PC-9 (cell line): ENCODE data around the gene IQGAP3. TPM values are rescaled to one million over a fixed set of nuclear protein-coding genes. Genes with fewer than 3 reads are reported as not detected.

Experiments used
- BruUV-seq: library from RNA; stranded (reverse); fragments of 400-500 nt; replicated peaks from 2 replicates; lab custom pipeline; 2021; lab: Mats Ljungman, UMichigan
- CTCF ChIA-PET: fragments of 300-600 bp; sonication (Branson Sonifier 250); formaldehyde crosslinking; loops from one replicate; lab custom pipeline; 2022; ENCODE audit warnings: antibody characterized with exemption; lab: Charles Lee
- POLR2A ChIA-PET: fragments of 300-600 bp; sonication (Branson Sonifier 250); formaldehyde crosslinking; loops from one replicate; lab custom pipeline; 2022; ENCODE audit warnings: antibody characterized with exemption; ENCODE audit not compliant: unreplicated experiment; lab: Charles Lee
- DNase-seq, 2 experiments: peaks; one replicate each; pipeline versions ENCODE4 v3.0.0 to v3.0.0-alpha.2; 2015 to 2022; ENCODE audit warnings: mixed read lengths in 1 of 2
- H2AFZ ChIP-seq: fragments of 200-600 bp; sonication (generic); 2 replicates; pipeline ENCODE4 v1.8.1; 2017; ENCODE audit warnings: antibody characterized with exemption
- H3F3A ChIP-seq: fragments of 200-600 bp; sonication (generic); 2 replicates; pipeline ENCODE4 v1.8.1; 2017; ENCODE audit warnings: antibody characterized with exemption, mild to moderate bottlenecking, low read depth; ENCODE audit not compliant: insufficient read depth
- H3K27ac ChIP-seq: fragments of 200-600 bp; sonication (generic); 2 replicates; pipeline ENCODE4 v1.6.1; 2016; ENCODE audit warnings: mixed run types
- H3K27me3 ChIP-seq: fragments of 200-600 bp; sonication (generic); 2 replicates; pipeline ENCODE4 v1.6.1; 2016; ENCODE audit warnings: low read depth, mixed run types; ENCODE audit not compliant: insufficient read depth
- H3K36me3 ChIP-seq: fragments of 200-600 bp; sonication (generic); 2 replicates; pipeline ENCODE4 v1.6.1; 2016; ENCODE audit warnings: low read depth, mixed run types
- H3K4me1 ChIP-seq: fragments of 200-600 bp; sonication (generic); replicated peaks from 2 replicates; pipeline ENCODE4 v1.6.1; 2016; ENCODE audit warnings: mixed run types; ENCODE audit not compliant: insufficient read depth
- H3K4me2 ChIP-seq: fragments of 200-600 bp; sonication (generic); 2 replicates; pipeline ENCODE4 v1.6.1; 2017; ENCODE audit warnings: mixed run types
- H3K4me3 ChIP-seq: fragments of 200-600 bp; sonication (generic); 2 replicates; pipeline ENCODE4 v1.6.1; 2016; ENCODE audit warnings: mixed run types
- H3K79me2 ChIP-seq: fragments of 200-600 bp; sonication (generic); 2 replicates; pipeline ENCODE4 v1.6.1; 2017; ENCODE audit warnings: low read depth, mixed run types
- H3K9me2 ChIP-seq: fragments of 200-600 bp; sonication (generic); 2 replicates; pipeline ENCODE4 v1.8.1; 2017; ENCODE audit warnings: mild to moderate bottlenecking; ENCODE audit not compliant: insufficient read depth
- H3K9me3 ChIP-seq: fragments of 200-600 bp; sonication (generic); 2 replicates; pipeline ENCODE4 v1.8.1; 2016; ENCODE audit warnings: low read depth; ENCODE audit not compliant: insufficient read depth
- H4K20me1 ChIP-seq: fragments of 200-600 bp; sonication (generic); 2 replicates; pipeline ENCODE4 v1.8.1; 2017; ENCODE audit not compliant: insufficient read depth
- EZH2 ChIP-seq: fragments of 200-600 bp; sonication (generic); IDR thresholded peaks from 2 replicates; pipeline ENCODE4 v1.8.0; 2017; ENCODE audit warnings: antibody characterized with exemption, low read depth
- intact Hi-C: fragments of 100-400 bp; cut with micrococcal nuclease; formaldehyde crosslinking; loops from one replicate; pipeline ENCODE4 v1.10.0; 2022; ENCODE audit not compliant: unreplicated experiment
- total RNA-seq: library from RNA; stranded (reverse); gene quantifications from 2 replicates; pipeline ENCODE4 v1.2.3, GENCODE V29; 2021
- TF ChIP-seq, protein P1 (sequence below): fragments of 200-600 bp; sonication (generic); conservative IDR thresholded peaks from 2 replicates; pipeline ENCODE4 v1.6.1; 2017; ENCODE audit warnings: mixed run types, antibody characterized with exemption, mild to moderate bottlenecking, moderate library complexity

The IQGAP3 gene
- total RNA-seq, 1 experiment from 2014 or later, result 63.1 TPM

DNA sequence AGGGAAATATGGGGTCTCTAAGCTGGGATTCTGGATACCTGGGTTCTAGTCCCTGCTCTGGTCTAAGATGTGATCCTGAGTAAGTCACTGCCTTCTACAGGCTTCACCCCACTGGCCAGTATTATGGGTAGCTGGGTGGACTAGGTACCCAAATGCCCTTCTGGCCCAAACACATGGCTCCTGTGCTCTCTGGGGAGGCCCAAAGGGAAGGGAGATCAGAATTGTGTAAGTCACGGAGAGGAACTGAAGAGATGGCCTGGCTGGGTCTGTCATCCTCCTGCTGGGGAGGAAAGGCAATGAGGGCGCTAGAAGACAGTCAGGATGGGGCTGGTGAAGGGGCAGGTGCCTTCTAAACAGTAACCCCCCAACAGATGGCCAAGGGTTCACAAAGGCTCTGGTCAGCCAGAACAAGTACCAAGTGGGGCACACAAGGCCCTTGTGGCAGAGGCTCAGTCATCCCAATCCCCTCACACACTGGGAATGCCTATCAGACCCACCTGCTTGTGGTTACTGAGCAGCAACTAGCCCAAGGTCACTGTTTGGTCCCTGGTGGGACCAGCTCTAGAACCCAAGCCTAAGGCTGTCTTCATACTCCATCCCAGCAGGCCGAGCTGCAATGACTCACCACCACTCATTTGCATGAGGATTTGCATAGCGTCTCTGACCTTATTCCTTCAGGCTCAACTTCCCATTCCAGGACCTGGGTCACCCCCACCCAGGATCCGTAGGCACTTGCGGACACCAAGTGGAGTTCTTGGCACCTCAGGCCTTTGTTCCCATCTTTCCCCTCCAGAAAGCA is 81.0 kb downstream of the IQGAP3 start:
- H3K4me1 ChIP-seq, result peaks cover 42% of the 10 kb centered on the region
- BruUV-seq, result no TSS peak
- DNase-seq, result no peak

DNA sequence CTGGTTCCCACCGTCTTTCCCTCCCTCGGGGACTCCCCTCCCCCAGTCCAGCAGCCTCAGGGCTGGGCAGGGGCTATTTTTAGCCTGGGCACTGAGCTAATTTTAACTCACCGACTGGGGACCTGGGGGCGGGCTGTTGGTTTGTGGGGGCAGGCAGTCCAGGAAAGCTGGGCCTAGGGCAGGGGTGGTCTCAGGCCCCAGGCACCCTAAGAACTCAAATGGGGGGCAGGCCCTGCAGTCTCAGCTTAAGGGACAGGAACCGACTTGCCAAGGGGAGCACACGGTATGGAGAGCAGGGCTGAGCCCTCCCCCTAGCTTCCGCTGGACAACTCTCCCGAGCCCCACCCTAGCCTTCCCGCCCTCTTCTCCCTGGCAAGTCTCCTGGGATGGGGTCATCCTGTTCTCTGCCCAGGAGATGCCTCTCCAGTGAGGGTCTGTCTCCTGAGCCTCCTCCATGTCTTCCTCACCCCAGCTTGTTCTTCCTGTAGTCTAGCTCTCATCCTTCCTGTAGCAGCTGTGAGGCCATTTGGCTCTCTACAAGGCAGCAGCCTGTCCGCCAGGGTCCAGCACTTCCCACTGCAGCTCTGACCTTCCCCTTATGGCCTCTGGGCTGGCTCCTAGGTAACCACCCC is 81.8 kb downstream of the IQGAP3 start:
- Histone ChIP-seq H3F3A (peaks cover 16% of the 10 kb centered on the region; the same call in 1 of the 2 replicates), H3K27me3 (no peaks in the 10 kb centered on the region), H3K4me3 (no peak overlapping the region), H3K36me3 (no peaks in the 10 kb centered on the region), H3K79me2 (peaks cover 88% of the 10 kb centered on the region), H3K27ac (no peak overlapping the region), H3K4me2 (peak overlapping the region; percentile 53; the same call in 1 of the 2 replicates), H4K20me1 (peaks cover 96% of the 10 kb centered on the region), H3K4me1 (peaks cover 42% of the 10 kb centered on the region), H2AFZ (no peak overlapping the region), H3K9me2 (no peaks in the 10 kb centered on the region), H3K9me3 (no peaks in the 10 kb centered on the region)
- intact Hi-C loops, result no loop called here
- ChIA-PET POLR2A (interaction anchor here (0.5 to 0.7 kb wide), 2 partner anchors 11 to 27 kb away, joined by 3 to 4 read pairs; no protein-coding TSS in a partner anchor), CTCF (interaction anchor here (0.7 kb wide), 1 partner anchor 31 kb away, joined by 18 read pairs; no protein-coding TSS in a partner anchor)
- TF ChIP-seq, protein P1, sequence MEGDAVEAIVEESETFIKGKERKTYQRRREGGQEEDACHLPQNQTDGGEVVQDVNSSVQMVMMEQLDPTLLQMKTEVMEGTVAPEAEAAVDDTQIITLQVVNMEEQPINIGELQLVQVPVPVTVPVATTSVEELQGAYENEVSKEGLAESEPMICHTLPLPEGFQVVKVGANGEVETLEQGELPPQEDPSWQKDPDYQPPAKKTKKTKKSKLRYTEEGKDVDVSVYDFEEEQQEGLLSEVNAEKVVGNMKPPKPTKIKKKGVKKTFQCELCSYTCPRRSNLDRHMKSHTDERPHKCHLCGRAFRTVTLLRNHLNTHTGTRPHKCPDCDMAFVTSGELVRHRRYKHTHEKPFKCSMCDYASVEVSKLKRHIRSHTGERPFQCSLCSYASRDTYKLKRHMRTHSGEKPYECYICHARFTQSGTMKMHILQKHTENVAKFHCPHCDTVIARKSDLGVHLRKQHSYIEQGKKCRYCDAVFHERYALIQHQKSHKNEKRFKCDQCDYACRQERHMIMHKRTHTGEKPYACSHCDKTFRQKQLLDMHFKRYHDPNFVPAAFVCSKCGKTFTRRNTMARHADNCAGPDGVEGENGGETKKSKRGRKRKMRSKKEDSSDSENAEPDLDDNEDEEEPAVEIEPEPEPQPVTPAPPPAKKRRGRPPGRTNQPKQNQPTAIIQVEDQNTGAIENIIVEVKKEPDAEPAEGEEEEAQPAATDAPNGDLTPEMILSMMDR, result no peak
- TF ChIP-seq EZH2, result no peak
- DNase-seq, result no peak
- no TSS peak for BruUV-seq

More for the DNA sequence above, 81.0 kb downstream of the IQGAP3 start:
- POLR2A ChIA-PET, result interaction anchor here (0.6 kb wide), 1 partner anchor 34 kb away, joined by 10 read pairs; no protein-coding TSS in a partner anchor
- Histone ChIP-seq H3K4me2 (0 out of 2 replicates have a peak overlapping the region, but pooled peaks have one; percentile 6), H4K20me1 (peaks cover 97% of the 10 kb centered on the region), H3K27me3 (no peaks in the 10 kb centered on the region), H3K36me3 (no peaks in the 10 kb centered on the region), H3K79me2 (peaks cover 89% of the 10 kb centered on the region), H3K27ac (no peak overlapping the region), H2AFZ (no peak overlapping the region), H3K9me2 (no peaks in the 10 kb centered on the region), H3K4me3 (no peak overlapping the region), H3F3A (peaks cover 16% of the 10 kb centered on the region; the same call in 1 of the 2 replicates), H3K9me3 (no peaks in the 10 kb centered on the region)
- CTCF ChIA-PET, result interaction anchor here (0.5 kb wide), 1 partner anchor 106 kb away, joined by 4 read pairs; no protein-coding TSS in a partner anchor
- intact Hi-C loops, result no loop called here
- TF ChIP-seq EZH2, result no peak
- TF ChIP-seq, protein P1, result no peak

DNA sequence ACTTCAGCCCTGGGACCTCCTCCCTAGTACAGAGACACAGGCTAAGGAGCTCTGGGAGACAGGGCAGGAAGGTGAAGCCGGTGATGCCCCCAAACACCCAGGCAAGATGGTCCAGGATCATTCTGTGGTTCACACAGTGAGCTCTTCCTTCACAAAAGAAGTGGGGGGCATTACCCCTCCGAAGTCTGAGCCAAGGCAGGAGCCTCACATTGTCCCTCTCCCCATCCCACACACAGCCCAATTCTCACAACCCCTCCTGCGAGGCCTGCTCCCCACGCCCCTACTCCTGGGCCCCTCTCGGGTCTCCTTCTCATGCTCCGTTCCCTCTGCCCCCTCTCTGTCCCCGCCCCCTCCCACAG is 82.5 kb downstream of the IQGAP3 start:
- intact Hi-C loops, result loop anchor here (2.0 kb wide), 1 partner anchor 19 kb away; no protein-coding TSS in a partner anchor
- Histone ChIP-seq H3K4me3 (no peak overlapping the region), H3K4me2 (peak overlapping the region; percentile 53), H3K79me2 (peaks cover 86% of the 10 kb centered on the region), H3K9me3 (no peaks in the 10 kb centered on the region), H3K27me3 (no peaks in the 10 kb centered on the region), H3K4me1 (peaks cover 42% of the 10 kb centered on the region), H3F3A (peaks cover 12% of the 10 kb centered on the region; the same call in 1 of the 2 replicates), H3K36me3 (no peaks in the 10 kb centered on the region), H4K20me1 (peaks cover 96% of the 10 kb centered on the region), H2AFZ (no peak overlapping the region), H3K9me2 (no peaks in the 10 kb centered on the region), H3K27ac (no peak overlapping the region)
- TF ChIP-seq, protein P1, result no peak
- CTCF ChIA-PET, result interaction anchor here (0.7 kb wide), 1 partner anchor 31 kb away, joined by 18 read pairs; no protein-coding TSS in a partner anchor
- BruUV-seq, result no TSS peak
- no peak for DNase-seq
- POLR2A ChIA-PET, result interaction anchor here (0.7 kb wide), 2 partner anchors 27 to 1439 kb away, joined by 4 read pairs; no protein-coding TSS in a partner anchor
